ENCODE results near the gene GNAQ. TPM values are rescaled to one million over a fixed set of nuclear protein-coding genes. Genes with fewer than 3 reads are reported as not detected.

The GNAQ gene
- total and polyA plus RNA-seq, 2 of the 4 experiments (the other 2 are of a cell fraction), result 23.1 to 50.7 TPM

- BruUV-seq (replicated peaks), result no TSS peak
- no peak overlapping the region for H3K4ac ChIP-seq (ENCODE audit: low read depth, low read length)
- H2BK20ac ChIP-seq (ENCODE audit: low read depth, low read length), result no peak overlapping the region
- DNase-seq (no peak), ATAC-seq (ENCODE audit: low read depth) (no peak)
- in situ Hi-C loops (cut with MboI; ENCODE audit: low sequenced_read_pairs), result no loop called here
- no peaks in the 10 kb centered on the region for H3K79me1 ChIP-seq (ENCODE audit: low read depth in 1 of 2, low read length in 2 of 2)
- H3K4me1 ChIP-seq (ENCODE audit: control insufficient read depth, insufficient read depth, low read length), result no peaks in the 10 kb centered on the region
- no peaks in the 10 kb centered on the region for H3K9me1 ChIP-seq (ENCODE audit: insufficient read depth, low read length)
- H3K18ac ChIP-seq (ENCODE audit: low read depth, low read length), result no peak overlapping the region
- intact Hi-C loops (cut with micrococcal nuclease), result no loop called here
- no peak overlapping the region for H2AK9ac ChIP-seq (replicated peaks; ENCODE audit: low read depth, low read length, poor library complexity)
- no peak overlapping the region for H2BK15ac ChIP-seq (ENCODE audit: low read depth, low read length)
- H2BK5ac ChIP-seq (ENCODE audit: low read depth, low read length, poor library complexity, severe bottlenecking), result no peak overlapping the region
- H3K36me3 ChIP-seq (ENCODE audit: control insufficient read depth, insufficient read depth, low read length), result no peaks in the 10 kb centered on the region
- no peak overlapping the region for H4K8ac ChIP-seq (ENCODE audit: low read depth in 2 of 2, low read length in 2 of 2)
- H3K27ac ChIP-seq (ENCODE audit: insufficient read depth, low read length), result no peak overlapping the region
- CTCF ChIA-PET, result no interaction called here
- no peaks in the 10 kb centered on the region for H4K20me1 ChIP-seq (ENCODE audit: insufficient read depth, low read length)
- no peaks in the 10 kb centered on the region for H3K9me3 ChIP-seq (ENCODE audit: control insufficient read depth, insufficient read depth, low read length)
- no peak overlapping the region for H2BK120ac ChIP-seq (ENCODE audit: low read depth, low read length)
- peaks cover 3% of the 10 kb centered on the region for H3K27me3 ChIP-seq (ENCODE audit: control insufficient read depth, insufficient read depth, low read length)
- no peak for TF ChIP-seq FOS (IDR thresholded peaks at IDR 0.05; ENCODE audit: low read depth, low read length)
- TF ChIP-seq CTCF (conservative IDR thresholded peaks at IDR 0.05; ENCODE audit: low read depth, low read length), result no peak
- no peak for TF ChIP-seq USF2 (IDR thresholded peaks at IDR 0.05; ENCODE audit: low read depth, low read length)
- no peak for TF ChIP-seq MXI1 (IDR thresholded peaks at IDR 0.05; ENCODE audit: borderline replicate concordance, low read depth, low read length)
- no peak for TF ChIP-seq SMC3 (IDR thresholded peaks at IDR 0.05; ENCODE audit: low read depth, low read length)
- no peak for TF ChIP-seq MAZ (IDR thresholded peaks at IDR 0.05; ENCODE audit: borderline replicate concordance, low read depth, low read length)
- TF ChIP-seq RCOR1 (IDR thresholded peaks at IDR 0.05; ENCODE audit: insufficient replicate concordance, low read length), result no peak
- TF ChIP-seq RFX5 (IDR thresholded peaks at IDR 0.05; ENCODE audit: low read depth, low read length), result no peak
- no peak for TF ChIP-seq NFE2L2 (IDR thresholded peaks at IDR 0.05; ENCODE audit: low read depth, low read length)
- no peak for TF ChIP-seq POLR2A (IDR thresholded peaks at IDR 0.05; ENCODE audit: low read depth, low read length)
- TF ChIP-seq CHD1 (IDR thresholded peaks at IDR 0.05; ENCODE audit: low read depth, low read length), result no peak
- H3K4me3 ChIP-seq (ENCODE audit: insufficient read depth, low read depth, low read length), result no peak overlapping the region
- H3K23ac ChIP-seq (ENCODE audit: low read depth, low read length), result no peak overlapping the region
- H3K14ac ChIP-seq (replicated peaks; ENCODE audit: low read depth, low read length), result no peak overlapping the region
- H3K4me2 ChIP-seq (ENCODE audit: low read depth, low read length), result no peak overlapping the region
- no peak overlapping the region for H4K5ac ChIP-seq (ENCODE audit: low read depth, low read length)
- dilution Hi-C loops (cut with HindIII; ENCODE audit: low sequenced_read_pairs, unreplicated experiment), result no loop called here
- WGBS, 2 experiments (ENCODE audit: extremely low coverage in 2 of 2, insufficient read length in 1 of 2), result no CpG with 5 or more reads among the region's 3 CpGs
- no peak overlapping the region for H2AFZ ChIP-seq (replicated peaks; ENCODE audit: low read length, poor library complexity)
- no peak overlapping the region for H2AK5ac ChIP-seq (ENCODE audit: low read depth, low read length)
- H4K91ac ChIP-seq (ENCODE audit: insufficient read depth, low read depth, low read length), result no peak overlapping the region
- no peak overlapping the region for H3K56ac ChIP-seq (ENCODE audit: extremely low read depth, insufficient read depth, low read length)
- no peak overlapping the region for H3K9ac ChIP-seq (ENCODE audit: low read depth, low read length)
- POLR2A ChIA-PET (ENCODE audit: unreplicated experiment), result no interaction called here
Observed at GRCh38 chr9:78053627-78054026, 22.0 kb upstream of the GNAQ start.

Data from IMR-90 (cell line).